Naive B cell (primary cell): ENCODE data around the gene FLNB. TPM values are rescaled to one million over a fixed set of nuclear protein-coding genes. Genes with fewer than 3 reads are reported as not detected.
A peak's percentile ranks its signal among the peaks of the same experiment; 100 is the strongest.

Experiments
- ATAC-seq, 2 donors: fragments of 150-1000 bp; cut with Tn5 transposase; 2 replicates each; pipeline ENCODE4 v1.10.0; 2021; ENCODE audit warnings: low read depth in 2 of 2, mild to moderate bottlenecking in 2 of 2, moderate library complexity in 2 of 2
- DNase-seq: peaks from one replicate; pipeline ENCODE4 v3.0.0; 2022
- H3K27ac Mint-ChIP-seq, 6 donors: one replicate each; pipeline ENCODE4 v1.8.0; 2020 to 2022; ENCODE audit warnings: mild to moderate bottlenecking in 6 of 6, mixed read lengths in 6 of 6, moderate library complexity in 5 of 6, inconsistent platforms in 2 of 6
- H3K27me3 Mint-ChIP-seq, 3 donors: one replicate each; pipeline ENCODE4 v1.8.0; 2021 to 2022; ENCODE audit warnings: mixed read lengths in 3 of 3, mild to moderate bottlenecking in 1 of 3
- H3K36me3 Mint-ChIP-seq, 2 donors: one replicate each; pipeline ENCODE4 v1.8.0; 2020 to 2022; ENCODE audit warnings: mixed read lengths in 2 of 2, inconsistent platforms in 1 of 2, mild to moderate bottlenecking in 1 of 2
- H3K4me1 Mint-ChIP-seq, 3 donors: one replicate each; pipeline ENCODE4 v1.8.0; 2020 to 2022; ENCODE audit warnings: mixed read lengths in 3 of 3, inconsistent platforms in 1 of 3, mild to moderate bottlenecking in 1 of 3, moderate library complexity in 1 of 3
- H3K4me3 Mint-ChIP-seq, 8 donors: one replicate each; pipeline ENCODE4 v1.8.0; 2020 to 2022; ENCODE audit warnings: mild to moderate bottlenecking in 8 of 8, mixed read lengths in 8 of 8, moderate library complexity in 8 of 8, inconsistent platforms in 2 of 8
- H3K9me3 Mint-ChIP-seq, 7 donors: one replicate each; pipeline ENCODE4 v1.8.0; 2020 to 2022; ENCODE audit warnings: mixed read lengths in 7 of 7, mild to moderate bottlenecking in 5 of 7, inconsistent platforms in 2 of 7, moderate library complexity in 1 of 7
- polyA plus RNA-seq, 6 donors: library from polyadenylated mRNA; unstranded; fragments of 300-500 nt; fragmentation: Illumina TruSeq; gene quantifications; one replicate each; pipeline ENCODE4 v1.2.3, GENCODE V29; 2021; ENCODE audit warnings: low read depth in 6 of 6

The FLNB gene
- polyA plus RNA-seq, 6 donors from 2014 or later, result 3.2 to 14.6 (median 9.7) TPM

GRCh38 chr3:58064923-58065638 is 56.9 kb downstream of the FLNB start:
- Mint-ChIP-seq H3K36me3 (no peaks in the 10 kb centered on the region), H3K27ac (peak overlapping the region in 2 of 6 donors; percentile 62 to 88), H3K9me3 (no peaks in the 10 kb centered on the region), H3K4me3 (no peak overlapping the region), H3K27me3 (no peaks in the 10 kb centered on the region), H3K4me1 (peaks cover 2 to 9% (median 9%) of the 10 kb centered on the region in 3 donors)
- ATAC-seq (no peak), DNase-seq (no peak)

- no peak for ATAC-seq
- no peaks in the 10 kb centered on the region for H3K36me3 Mint-ChIP-seq
- no peak overlapping the region for H3K27ac Mint-ChIP-seq
- DNase-seq, result no peak
- H3K27me3 Mint-ChIP-seq, result no peaks in the 10 kb centered on the region
- no peak overlapping the region for H3K4me3 Mint-ChIP-seq
- no peaks in the 10 kb centered on the region for H3K9me3 Mint-ChIP-seq
- peaks cover 2 to 9% (median 9%) of the 10 kb centered on the region in 3 donors for H3K4me1 Mint-ChIP-seq
Observed at GRCh38 chr3:58065700-58066167, 57.5 kb downstream of the FLNB start.

- H3K4me1 Mint-ChIP-seq, result peaks cover 2 to 9% (median 5%) of the 10 kb centered on the region in 3 donors
- no peaks in the 10 kb centered on the region for H3K27me3 Mint-ChIP-seq
- ATAC-seq (no peak), DNase-seq (no peak)
- H3K4me3 Mint-ChIP-seq, result no peak overlapping the region
- H3K9me3 Mint-ChIP-seq, result no peaks in the 10 kb centered on the region
- peak overlapping the region in 2 of 6 donors; percentile 17 to 29 for H3K27ac Mint-ChIP-seq
- no peaks in the 10 kb centered on the region for H3K36me3 Mint-ChIP-seq
Observed at GRCh38 chr3:58066842-58067241, 58.6 kb downstream of the FLNB start.

GRCh38 chr3:58068122-58068809 is 60.0 kb downstream of the FLNB start:
- DNase-seq (no peak), ATAC-seq (no peak)
- no peaks in the 10 kb centered on the region for H3K27me3 Mint-ChIP-seq
- peaks cover 2 to 9% (median 5%) of the 10 kb centered on the region in 3 donors for H3K4me1 Mint-ChIP-seq
- H3K27ac Mint-ChIP-seq, result peak overlapping the region in 2 of 6 donors; percentile 33 to 80
- no peak overlapping the region for H3K4me3 Mint-ChIP-seq
- no peaks in the 10 kb centered on the region for H3K9me3 Mint-ChIP-seq
- H3K36me3 Mint-ChIP-seq, result no peaks in the 10 kb centered on the region

- H3K27me3 Mint-ChIP-seq, result no peaks in the 10 kb centered on the region
- no peak overlapping the region for H3K4me3 Mint-ChIP-seq
- no peaks in the 10 kb centered on the region for H3K36me3 Mint-ChIP-seq
- H3K9me3 Mint-ChIP-seq, result peaks cover 0 to 5% (median 0%) of the 10 kb centered on the region in 7 donors
- DNase-seq (no peak), ATAC-seq (no peak)
- peaks cover 21 to 28% (median 28%) of the 10 kb centered on the region in 3 donors for H3K4me1 Mint-ChIP-seq
- peak overlapping the region in 1 of 6 donors; percentile 6 for H3K27ac Mint-ChIP-seq
Observed at GRCh38 chr3:58071480-58071971, 63.3 kb downstream of the FLNB start.

- H3K36me3 Mint-ChIP-seq, result no peaks in the 10 kb centered on the region
- DNase-seq, result no peak
- H3K9me3 Mint-ChIP-seq, result peaks cover 0 to 5% (median 0%) of the 10 kb centered on the region in 7 donors
- no peaks in the 10 kb centered on the region for H3K27me3 Mint-ChIP-seq
- no peak for ATAC-seq
- peak overlapping the region in 1 of 6 donors; percentile 6 for H3K27ac Mint-ChIP-seq
- H3K4me3 Mint-ChIP-seq, result peak overlapping the region in 1 of 8 donors; percentile 56
- H3K4me1 Mint-ChIP-seq, result peaks cover 21 to 28% (median 28%) of the 10 kb centered on the region in 3 donors
Observed at GRCh38 chr3:58072052-58072762, 64.0 kb downstream of the FLNB start.

- peaks cover 0 to 5% (median 0%) of the 10 kb centered on the region in 7 donors for H3K9me3 Mint-ChIP-seq
- H3K4me3 Mint-ChIP-seq, result no peak overlapping the region
- no peak overlapping the region for H3K27ac Mint-ChIP-seq
- peaks cover 21 to 28% (median 28%) of the 10 kb centered on the region in 3 donors for H3K4me1 Mint-ChIP-seq
- no peaks in the 10 kb centered on the region for H3K36me3 Mint-ChIP-seq
- ATAC-seq (no peak), DNase-seq (no peak)
- H3K27me3 Mint-ChIP-seq, result no peaks in the 10 kb centered on the region
Observed at GRCh38 chr3:58072763-58073130, 64.5 kb downstream of the FLNB start.

GRCh38 chr3:58073301-58074108 is 65.3 kb downstream of the FLNB start:
- no peaks in the 10 kb centered on the region for H3K27me3 Mint-ChIP-seq
- peaks cover 0 to 5% (median 0%) of the 10 kb centered on the region in 7 donors for H3K9me3 Mint-ChIP-seq
- peak overlapping the region in 2 of 8 donors; percentile 5 to 29 for H3K4me3 Mint-ChIP-seq
- ATAC-seq (no peak), DNase-seq (no peak)
- H3K4me1 Mint-ChIP-seq, result peaks cover 18 to 26% (median 21%) of the 10 kb centered on the region in 3 donors
- H3K27ac Mint-ChIP-seq, result peak overlapping the region in 5 of 6 donors; percentile 16 to 89 (median 46)
- no peaks in the 10 kb centered on the region for H3K36me3 Mint-ChIP-seq

- peak; percentile 93 to 97 for ATAC-seq
- H3K4me3 Mint-ChIP-seq, result peak overlapping the region in 7 of 8 donors; percentile 1 to 55 (median 12)
- peak; percentile 48 for DNase-seq
- H3K27me3 Mint-ChIP-seq, result no peaks in the 10 kb centered on the region
- H3K27ac Mint-ChIP-seq, result peak overlapping the region; percentile 5 to 50 (median 26)
- H3K36me3 Mint-ChIP-seq, result no peaks in the 10 kb centered on the region
- peaks cover 16 to 26% (median 19%) of the 10 kb centered on the region in 3 donors for H3K4me1 Mint-ChIP-seq
- peaks cover 0 to 5% (median 0%) of the 10 kb centered on the region in 7 donors for H3K9me3 Mint-ChIP-seq
Observed at GRCh38 chr3:58074116-58074715, 66.0 kb downstream of the FLNB start.

GRCh38 chr3:58074997-58075396 is 66.8 kb downstream of the FLNB start:
- peaks cover 0 to 7% of the 10 kb centered on the region in 2 donors for H3K36me3 Mint-ChIP-seq
- H3K27ac Mint-ChIP-seq, result peak overlapping the region in 2 of 6 donors; percentile 43 to 65
- ATAC-seq, result no peak
- no peaks in the 10 kb centered on the region for H3K27me3 Mint-ChIP-seq
- H3K4me1 Mint-ChIP-seq, result peaks cover 16 to 29% (median 24%) of the 10 kb centered on the region in 3 donors
- peaks cover 0 to 5% (median 0%) of the 10 kb centered on the region in 7 donors for H3K9me3 Mint-ChIP-seq
- DNase-seq, result no peak
- H3K4me3 Mint-ChIP-seq, result no peak overlapping the region

GRCh38 chr3:58077596-58078285 is 69.5 kb downstream of the FLNB start:
- no peak for ATAC-seq
- no peak for DNase-seq
- H3K27ac Mint-ChIP-seq, result peak overlapping the region in 1 of 6 donors; percentile 72
- peaks cover 0 to 5% (median 0%) of the 10 kb centered on the region in 7 donors for H3K9me3 Mint-ChIP-seq
- H3K4me1 Mint-ChIP-seq, result peaks cover 24 to 45% (median 39%) of the 10 kb centered on the region in 3 donors
- H3K36me3 Mint-ChIP-seq, result peaks cover 5 to 7% of the 10 kb centered on the region in 2 donors
- H3K27me3 Mint-ChIP-seq, result no peaks in the 10 kb centered on the region
- H3K4me3 Mint-ChIP-seq, result no peak overlapping the region

- H3K9me3 Mint-ChIP-seq, result peaks cover 0 to 5% (median 0%) of the 10 kb centered on the region in 7 donors
- no peak overlapping the region for H3K27ac Mint-ChIP-seq
- peaks cover 26 to 45% (median 39%) of the 10 kb centered on the region in 3 donors for H3K4me1 Mint-ChIP-seq
- ATAC-seq (no peak), DNase-seq (no peak)
- H3K36me3 Mint-ChIP-seq, result peaks cover 5 to 7% of the 10 kb centered on the region in 2 donors
- H3K4me3 Mint-ChIP-seq, result no peak overlapping the region
- no peaks in the 10 kb centered on the region for H3K27me3 Mint-ChIP-seq
Observed at GRCh38 chr3:58078610-58079009, 70.4 kb downstream of the FLNB start.
